B cell (primary cell): Measurements from ENCODE around the gene NELL1. TPM values are rescaled to one million over a fixed set of nuclear protein-coding genes. Genes with fewer than 3 reads are reported as not detected.

Experiments
- ATAC-seq: fragments of 200-7000 bp; cut with Tn5 transposase; one replicate; pipeline ENCODE4 v1.10.0; 2021; ENCODE audit warnings: low read depth, mild to moderate bottlenecking, moderate number of reproducible peaks, moderate library complexity
- CTCF ChIA-PET: fragments of 350-600 bp; sonication (Branson Sonifier 250); formaldehyde crosslinking; loops from one replicate; lab custom pipeline; 2021; ENCODE audit warnings: antibody characterized with exemption, inconsistent platforms; lab: Charles Lee
- POLR2A ChIA-PET: fragments of 350-600 bp; sonication (Branson Sonifier 250); formaldehyde crosslinking; loops from one replicate; lab custom pipeline; 2021; ENCODE audit warnings: antibody characterized with exemption; lab: Charles Lee
- DNase-seq: peaks from one replicate; pipeline ENCODE4 v3.0.0; 2013
- H2AFZ ChIP-seq: 2 replicates; pipeline ENCODE4 v1.6.1; 2012; ENCODE audit warnings: mild to moderate bottlenecking, low read depth, low read length; ENCODE audit not compliant: insufficient read depth, poor library complexity, severe bottlenecking
- H3K27ac ChIP-seq, 2 donors: 1 replicate in 1 of 2; 2 replicates in 1 of 2; pipeline ENCODE4 v1.5.1; 2012 to 2013; ENCODE audit warnings: low read length in 2 of 2, mild to moderate bottlenecking in 2 of 2, moderate library complexity in 1 of 2
- H3K27me3 ChIP-seq, 4 experiments: fragments of 200-600 bp in 1 of 4; sonication (generic) in 1 of 4; replicated peaks in 1 of 4; 1 replicate in 2 of 4; 2 replicates in 2 of 4; pipeline versions ENCODE4 v1.6.1 to v1.7.0; 2013 to 2016; ENCODE audit warnings: low read length in 3 of 4, mild to moderate bottlenecking in 2 of 4, mixed read lengths in 1 of 4, moderate library complexity in 1 of 4; ENCODE audit not compliant: insufficient read depth in 4 of 4, control insufficient read depth in 3 of 4; ENCODE audit errors: control extremely low read depth in 1 of 4
- H3K36me3 ChIP-seq, 2 experiments: replicated peaks in 1 of 2; 1 replicate in 1 of 2; 2 replicates in 1 of 2; pipeline versions ENCODE4 v1.6.1 to v1.7.1; 2013; ENCODE audit warnings: low read length in 1 of 2; ENCODE audit not compliant: insufficient read depth in 2 of 2, control insufficient read depth in 1 of 2; ENCODE audit errors: control extremely low read depth in 1 of 2, extremely low read depth in 1 of 2
- H3K4me1 ChIP-seq, 2 donors: fragments of 200-600 bp in 1 of 2; sonication (generic) in 1 of 2; 1 replicate in 1 of 2; 2 replicates in 1 of 2; pipeline versions ENCODE4 v1.5.1 to v1.6.1; 2013 to 2017; ENCODE audit warnings: low read length in 2 of 2; ENCODE audit not compliant: control insufficient read depth in 2 of 2, insufficient read depth in 2 of 2
- H3K4me2 ChIP-seq: replicated peaks from 2 replicates; pipeline ENCODE3; 2012; ENCODE audit warnings: mild to moderate bottlenecking, low read depth, low read length; ENCODE audit not compliant: poor library complexity, severe bottlenecking
- H3K4me3 ChIP-seq, 5 experiments: fragments of 200-600 bp in 1 of 5; sonication (generic) in 1 of 5; 1 replicate in 3 of 5; 2 replicates in 2 of 5; pipeline versions ENCODE4 v1.5.1 to v1.7.0; 2011 to 2016; ENCODE audit warnings: low read length in 4 of 5, mild to moderate bottlenecking in 4 of 5, low read depth in 2 of 5, control low read depth in 1 of 5, moderate library complexity in 1 of 5; ENCODE audit not compliant: insufficient read depth in 1 of 5; ENCODE audit errors: control extremely low read depth in 1 of 5, extremely low read depth in 1 of 5
- H3K79me2 ChIP-seq: fragments of 200-600 bp; sonication (generic); one replicate; pipeline ENCODE4 v1.6.0; 2016; ENCODE audit warnings: low read length; ENCODE audit not compliant: control insufficient read depth, insufficient read depth
- H3K9ac ChIP-seq: fragments of 200-600 bp; sonication (generic); 2 replicates; pipeline ENCODE4 v1.6.1; 2017; ENCODE audit warnings: mild to moderate bottlenecking, low read length, moderate library complexity
- H3K9me3 ChIP-seq, 3 donors: one replicate each; pipeline versions ENCODE4 v1.6.1 to v1.7.1; 2013; ENCODE audit warnings: low read length in 2 of 3; ENCODE audit not compliant: control insufficient read depth in 2 of 3, insufficient read depth in 1 of 3; ENCODE audit errors: control extremely low read depth in 1 of 3
- H4K20me1 ChIP-seq: 2 replicates; pipeline ENCODE4 v1.6.0; 2012; ENCODE audit warnings: mild to moderate bottlenecking, low read length; ENCODE audit not compliant: insufficient read depth, control insufficient read depth, poor library complexity, severe bottlenecking
- H3K27ac Mint-ChIP-seq: one replicate; pipeline ENCODE4 v1.8.0; 2021; ENCODE audit warnings: mixed read lengths
- H3K27me3 Mint-ChIP-seq: one replicate; pipeline ENCODE4 v1.8.0; 2021; ENCODE audit warnings: mixed read lengths
- H3K4me1 Mint-ChIP-seq: one replicate; pipeline ENCODE4 v1.8.0; 2021; ENCODE audit warnings: mixed read lengths
- H3K4me3 Mint-ChIP-seq: one replicate; pipeline ENCODE4 v1.8.0; 2021; ENCODE audit warnings: mixed read lengths
- H3K9me3 Mint-ChIP-seq: one replicate; pipeline ENCODE4 v1.8.0; 2022; ENCODE audit warnings: mixed read lengths; ENCODE audit not compliant: insufficient read depth
- EZH2 ChIP-seq: IDR thresholded peaks from 2 replicates; pipeline ENCODE4 v1.6.1; 2012; ENCODE audit warnings: borderline replicate concordance, low read depth, mild to moderate bottlenecking, moderate library complexity, low read length; ENCODE audit not compliant: insufficient read depth, poor library complexity, severe bottlenecking
- WGBS: methylation state at CpG from one replicate; pipeline ENCODE4 v1.1.5; 2013; ENCODE audit warnings: missing lambda C conversion rate; ENCODE audit not compliant: insufficient coverage; 5-methylcytosine and 5-hydroxymethylcytosine counted together
- intact Hi-C: fragments of 100-400 bp; cut with micrococcal nuclease; formaldehyde crosslinking; loops from one replicate; pipeline ENCODE4 v1.10.0; 2022
- polyA plus RNA-seq: library from polyadenylated mRNA; depleted of rRNA; stranded (reverse); fragments of >200 nt; gene quantifications from 2 replicates; pipeline ENCODE4 v1.2.3, GENCODE V29; 2012
- total RNA-seq, 2 donors: library from RNA; stranded (reverse); fragments of 120-200 nt in 1 of 2; gene quantifications; 1 replicate in 1 of 2; 2 replicates in 1 of 2; pipeline versions ENCODE4 v1.2.3 to v1.2.4, GENCODE V29; 2013 to 2022
- TF ChIP-seq, protein P1 (sequence below): fragments of 200-600 bp; IDR thresholded peaks from one replicate; pipeline ENCODE4 v1.8.0; 2022; ENCODE audit warnings: antibody characterized with exemption, mild to moderate bottlenecking

NELL1 gene
- total and polyA plus RNA-seq, 2 donors (not counting 1 experiment from before 2014, with no cell fraction given): not detected

DNA sequence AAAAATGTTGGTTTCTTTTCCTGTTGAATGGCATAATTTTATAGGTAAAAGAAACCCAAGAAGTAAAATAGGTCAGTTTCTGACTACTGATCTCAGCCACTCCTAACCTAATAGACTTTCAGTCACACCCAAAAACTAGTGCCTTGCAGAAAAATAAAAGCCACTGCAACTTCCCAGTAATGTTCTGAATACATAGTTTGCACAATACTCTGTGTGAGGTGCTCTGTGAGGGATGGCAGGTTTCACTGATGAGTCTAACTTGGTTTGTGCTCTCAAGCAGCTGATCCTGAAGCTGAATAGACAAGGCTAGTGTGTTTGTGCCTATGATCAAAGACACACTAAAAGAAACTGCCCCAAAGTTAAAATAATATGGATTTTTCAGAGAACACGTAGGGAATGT lies 758.3 kb downstream of the NELL1 start:
- H3K4me1 Mint-ChIP-seq: no peaks in the 10 kb centered on the region
- no CpG with 5 or more reads among the region's 1 CpG for WGBS
- H3K9me3 Mint-ChIP-seq: no peaks in the 10 kb centered on the region
- no peaks in the 10 kb centered on the region for H3K4me1 ChIP-seq
- DNase-seq (no peak), ATAC-seq (no peak)
- no peak overlapping the region for H3K27ac ChIP-seq
- no peaks in the 10 kb centered on the region for H3K36me3 ChIP-seq
- no peak overlapping the region for H2AFZ ChIP-seq
- no peak overlapping the region for H3K4me3 ChIP-seq
- H3K4me2 ChIP-seq: no peak overlapping the region
- no peaks in the 10 kb centered on the region for H4K20me1 ChIP-seq
- ChIA-PET CTCF (no interaction called here), POLR2A (no interaction called here)
- TF ChIP-seq, protein P1, sequence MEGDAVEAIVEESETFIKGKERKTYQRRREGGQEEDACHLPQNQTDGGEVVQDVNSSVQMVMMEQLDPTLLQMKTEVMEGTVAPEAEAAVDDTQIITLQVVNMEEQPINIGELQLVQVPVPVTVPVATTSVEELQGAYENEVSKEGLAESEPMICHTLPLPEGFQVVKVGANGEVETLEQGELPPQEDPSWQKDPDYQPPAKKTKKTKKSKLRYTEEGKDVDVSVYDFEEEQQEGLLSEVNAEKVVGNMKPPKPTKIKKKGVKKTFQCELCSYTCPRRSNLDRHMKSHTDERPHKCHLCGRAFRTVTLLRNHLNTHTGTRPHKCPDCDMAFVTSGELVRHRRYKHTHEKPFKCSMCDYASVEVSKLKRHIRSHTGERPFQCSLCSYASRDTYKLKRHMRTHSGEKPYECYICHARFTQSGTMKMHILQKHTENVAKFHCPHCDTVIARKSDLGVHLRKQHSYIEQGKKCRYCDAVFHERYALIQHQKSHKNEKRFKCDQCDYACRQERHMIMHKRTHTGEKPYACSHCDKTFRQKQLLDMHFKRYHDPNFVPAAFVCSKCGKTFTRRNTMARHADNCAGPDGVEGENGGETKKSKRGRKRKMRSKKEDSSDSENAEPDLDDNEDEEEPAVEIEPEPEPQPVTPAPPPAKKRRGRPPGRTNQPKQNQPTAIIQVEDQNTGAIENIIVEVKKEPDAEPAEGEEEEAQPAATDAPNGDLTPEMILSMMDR: no peak
- TF ChIP-seq EZH2: no peak
- intact Hi-C loops: no loop called here
- H3K27ac Mint-ChIP-seq: no peak overlapping the region
- no peaks in the 10 kb centered on the region for H3K79me2 ChIP-seq
- no peaks in the 10 kb centered on the region for H3K27me3 Mint-ChIP-seq
- H3K4me3 Mint-ChIP-seq: no peak overlapping the region
- H3K9ac ChIP-seq: no peak overlapping the region
- no peaks in the 10 kb centered on the region for H3K9me3 ChIP-seq
- H3K27me3 ChIP-seq: no peaks in the 10 kb centered on the region

DNA sequence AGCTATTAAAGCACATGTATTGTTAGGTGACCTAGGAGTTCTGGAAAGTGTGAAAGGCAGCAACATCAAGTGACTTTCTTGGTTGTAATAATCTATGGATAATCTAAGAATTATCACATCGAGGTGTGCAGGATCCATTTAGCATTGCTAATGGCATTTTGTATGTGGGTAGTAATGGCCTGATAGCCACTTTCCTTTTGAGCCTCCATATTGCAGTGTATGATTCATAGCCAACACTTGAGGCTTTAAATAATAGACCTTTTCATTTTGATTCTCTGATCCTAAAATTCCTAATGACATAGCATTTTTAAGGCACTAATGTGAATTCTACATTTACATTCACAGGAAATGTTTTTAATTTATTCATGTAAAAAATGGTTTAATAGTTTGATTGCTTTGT lies 759.4 kb downstream of the NELL1 start:
- Histone ChIP-seq H3K27ac (no peak overlapping the region), H3K4me2 (no peak overlapping the region), H3K79me2 (no peaks in the 10 kb centered on the region), H3K4me3 (no peak overlapping the region), H3K4me1 (no peaks in the 10 kb centered on the region), H2AFZ (no peak overlapping the region), H4K20me1 (no peaks in the 10 kb centered on the region), H3K27me3 (no peaks in the 10 kb centered on the region), H3K9ac (no peak overlapping the region), H3K9me3 (no peaks in the 10 kb centered on the region), H3K36me3 (no peaks in the 10 kb centered on the region)
- no peak for ATAC-seq
- ChIA-PET CTCF (no interaction called here), POLR2A (no interaction called here)
- Mint-ChIP-seq H3K27me3 (no peaks in the 10 kb centered on the region), H3K4me1 (no peaks in the 10 kb centered on the region), H3K27ac (no peak overlapping the region), H3K9me3 (no peaks in the 10 kb centered on the region), H3K4me3 (no peak overlapping the region)
- no CpG with 5 or more reads among the region's 1 CpG for WGBS
- intact Hi-C loops: no loop called here
- no peak for DNase-seq
- TF ChIP-seq, protein P1: no peak
- TF ChIP-seq EZH2: no peak
